SK-N-SH treated with all-trans-retinoic acid at 6 μM for 48 hours (cell line): Measurements from ENCODE around the gene SLITRK2.

ENCODE experiments used
- ATAC-seq: fragments of 200-7000 bp; cut with Tn5 transposase; 3 replicates; pipeline ENCODE4 v1.9.1; 2020; ENCODE audit warnings: mild to moderate bottlenecking, moderate library complexity
- ARNTL ChIP-seq: fragments of 450-650 bp; formaldehyde crosslinking; IDR thresholded peaks from 2 replicates; pipeline ENCODE4 v1.5.0; 2020; ENCODE audit warnings: low read depth, mild to moderate bottlenecking, moderate library complexity, borderline replicate concordance
- BACH2 ChIP-seq: fragments of 250-450 bp; sonication (Bioruptor Pico); IDR thresholded peaks from 2 replicates; pipeline ENCODE4 v1.9.0; 2021; ENCODE audit warnings: mild to moderate bottlenecking, borderline replicate concordance
- CREB5 ChIP-seq: fragments of 250-450 bp; sonication (Bioruptor Pico); IDR thresholded peaks from 2 replicates; pipeline ENCODE4 v1.5.1; 2020; ENCODE audit warnings: low read depth, mild to moderate bottlenecking, moderate library complexity
- CSDC2 ChIP-seq: fragments of 250-450 bp; sonication (Bioruptor Pico); IDR thresholded peaks from 2 replicates; pipeline ENCODE4 v1.5.0; 2020; ENCODE audit warnings: mild to moderate bottlenecking, moderate library complexity
- ESRRG ChIP-seq: fragments of 250-450 bp; sonication (Bioruptor Pico); IDR thresholded peaks from 2 replicates; pipeline ENCODE4 v1.6.1; 2021; ENCODE audit warnings: mild to moderate bottlenecking
- GLIS3 ChIP-seq: fragments of 250-450 bp; sonication (Bioruptor Pico); IDR thresholded peaks from 2 replicates; pipeline ENCODE4 v1.5.0; 2020; ENCODE audit warnings: mild to moderate bottlenecking, moderate library complexity
- OSR1 ChIP-seq: fragments of 250-450 bp; sonication (Bioruptor Pico); IDR thresholded peaks from 2 replicates; pipeline ENCODE4 v1.8.0; 2022; ENCODE audit warnings: moderate library complexity, mild to moderate bottlenecking, inconsistent platforms
- PATZ1 ChIP-seq: fragments of 250-450 bp; sonication (Bioruptor Pico); IDR thresholded peaks from 2 replicates; pipeline ENCODE4 v1.8.0; 2020; ENCODE audit warnings: mild to moderate bottlenecking, moderate library complexity, borderline replicate concordance
- POU6F1 ChIP-seq: fragments of 250-450 bp; sonication (Bioruptor Pico); IDR thresholded peaks from 2 replicates; pipeline ENCODE4 v1.8.0; 2021; ENCODE audit warnings: low read depth, mild to moderate bottlenecking, moderate library complexity, borderline replicate concordance
- PPARA ChIP-seq: fragments of 250-450 bp; sonication (Bioruptor Pico); IDR thresholded peaks from 2 replicates; pipeline ENCODE4 v1.5.0; 2020; ENCODE audit warnings: mild to moderate bottlenecking, borderline replicate concordance
- RARB ChIP-seq: fragments of 250-450 bp; sonication (Bioruptor Pico); IDR thresholded peaks from 2 replicates; pipeline ENCODE4 v1.8.0; 2021; ENCODE audit warnings: mild to moderate bottlenecking, moderate library complexity
- SNAI2 ChIP-seq: fragments of 250-450 bp; sonication (Bioruptor Pico); IDR thresholded peaks from 2 replicates; pipeline ENCODE4 v1.5.0; 2020; ENCODE audit warnings: mild to moderate bottlenecking, moderate library complexity
- TCF4 ChIP-seq: fragments of 250-450 bp; sonication (Bioruptor Pico); IDR thresholded peaks from 2 replicates; pipeline ENCODE4 v1.8.0; 2021; ENCODE audit warnings: mild to moderate bottlenecking, moderate library complexity, borderline replicate concordance
- TOX ChIP-seq: fragments of 250-450 bp; sonication (Bioruptor Pico); IDR thresholded peaks from 2 replicates; pipeline ENCODE4 v1.8.0; 2021; ENCODE audit warnings: mild to moderate bottlenecking, moderate library complexity, borderline replicate concordance
- TSHZ2 ChIP-seq: fragments of 250-450 bp; sonication (Bioruptor Pico); IDR thresholded peaks from 2 replicates; pipeline ENCODE4 v1.5.0; 2020; ENCODE audit warnings: mild to moderate bottlenecking, moderate library complexity
- ZC3H10 ChIP-seq: fragments of 250-450 bp; sonication (Bioruptor Pico); IDR thresholded peaks from 2 replicates; pipeline ENCODE4 v1.5.1; 2021; ENCODE audit warnings: mild to moderate bottlenecking, moderate library complexity
- ZFP3 ChIP-seq: fragments of 250-450 bp; sonication (Bioruptor Pico); IDR thresholded peaks from 2 replicates; pipeline ENCODE4 v1.5.0; 2020; ENCODE audit warnings: mild to moderate bottlenecking, moderate library complexity
- ZNF565 ChIP-seq: fragments of 450-650 bp; formaldehyde crosslinking; conservative IDR thresholded peaks from 2 replicates; pipeline ENCODE4 v1.5.0; 2020; ENCODE audit warnings: low read depth, mild to moderate bottlenecking, moderate library complexity
- ZNF70 ChIP-seq: fragments of 450-650 bp; formaldehyde crosslinking; IDR thresholded peaks from 2 replicates; pipeline ENCODE4 v1.5.0; 2020; ENCODE audit warnings: mild to moderate bottlenecking, moderate library complexity
- ZNF8 ChIP-seq: fragments of 450-650 bp; formaldehyde crosslinking; IDR thresholded peaks from 2 replicates; pipeline ENCODE4 v1.5.0; 2020; ENCODE audit warnings: mild to moderate bottlenecking, moderate library complexity

Gene SLITRK2

GRCh38 chrX:145821898-145822571, 4.4 kb downstream of the SLITRK2 start:
- no peak for ATAC-seq
- TF ChIP-seq ESRRG (CRISPR knock-in tag): no peak
- no peak for TF ChIP-seq TOX

- TF ChIP-seq CSDC2 (CRISPR knock-in tag) (no peak), BACH2 (CRISPR knock-in tag) (no peak), GLIS3 (CRISPR knock-in tag) (no peak), TOX (no peak), PPARA (CRISPR knock-in tag) (no peak), ZNF8 (CRISPR knock-in tag) (no peak), TCF4 (CRISPR knock-in tag) (no peak), ZC3H10 (no peak)
- no peak for ATAC-seq
These were observed 5.5 kb downstream of the SLITRK2 start for GRCh38 chrX:145823132-145823531.

GRCh38 chrX:145825896-145826295, 8.3 kb downstream of the SLITRK2 start:
- no peak for ATAC-seq
- TF ChIP-seq ZC3H10: no peak
- no peak for TF ChIP-seq PATZ1 (CRISPR knock-in tag)
- TF ChIP-seq ZFP3 (CRISPR knock-in tag): no peak
- no peak for TF ChIP-seq ESRRG (CRISPR knock-in tag)
- TF ChIP-seq RARB (CRISPR knock-in tag): no peak
- no peak for TF ChIP-seq OSR1 (CRISPR knock-in tag)
- no peak for TF ChIP-seq TSHZ2 (CRISPR knock-in tag)
- TF ChIP-seq PPARA (CRISPR knock-in tag): no peak
- no peak for TF ChIP-seq ZNF70 (CRISPR knock-in tag)
- TF ChIP-seq CREB5: no peak
- TF ChIP-seq ARNTL (CRISPR knock-in tag): no peak
- no peak for TF ChIP-seq POU6F1 (CRISPR knock-in tag)
- no peak for TF ChIP-seq TCF4 (CRISPR knock-in tag)
- TF ChIP-seq ZNF565 (CRISPR knock-in tag): no peak

- TF ChIP-seq ZNF8 (CRISPR knock-in tag) (no peak), PPARA (CRISPR knock-in tag) (no peak), ZNF565 (CRISPR knock-in tag) (no peak), TCF4 (CRISPR knock-in tag) (no peak), SNAI2 (no peak), CREB5 (no peak), RARB (CRISPR knock-in tag) (no peak), POU6F1 (CRISPR knock-in tag) (no peak), BACH2 (CRISPR knock-in tag) (no peak)
- no peak for ATAC-seq
These were observed 8.8 kb downstream of the SLITRK2 start for GRCh38 chrX:145826466-145826865.
